Retina (tissue), 1 donor: ENCODE measurements around the gene BLVRB.

Experiments
- DNase-seq: peaks from one replicate; pipeline ENCODE4 v3.0.0-alpha.2; 2016

The BLVRB gene

GRCh38 chr19:40398417-40399131 lies 67.0 kb downstream of the BLVRB start:
- peak; percentile 64 for DNase-seq
